ENCODE measurements around the gene GGT5.

Gene GGT5

DNA sequence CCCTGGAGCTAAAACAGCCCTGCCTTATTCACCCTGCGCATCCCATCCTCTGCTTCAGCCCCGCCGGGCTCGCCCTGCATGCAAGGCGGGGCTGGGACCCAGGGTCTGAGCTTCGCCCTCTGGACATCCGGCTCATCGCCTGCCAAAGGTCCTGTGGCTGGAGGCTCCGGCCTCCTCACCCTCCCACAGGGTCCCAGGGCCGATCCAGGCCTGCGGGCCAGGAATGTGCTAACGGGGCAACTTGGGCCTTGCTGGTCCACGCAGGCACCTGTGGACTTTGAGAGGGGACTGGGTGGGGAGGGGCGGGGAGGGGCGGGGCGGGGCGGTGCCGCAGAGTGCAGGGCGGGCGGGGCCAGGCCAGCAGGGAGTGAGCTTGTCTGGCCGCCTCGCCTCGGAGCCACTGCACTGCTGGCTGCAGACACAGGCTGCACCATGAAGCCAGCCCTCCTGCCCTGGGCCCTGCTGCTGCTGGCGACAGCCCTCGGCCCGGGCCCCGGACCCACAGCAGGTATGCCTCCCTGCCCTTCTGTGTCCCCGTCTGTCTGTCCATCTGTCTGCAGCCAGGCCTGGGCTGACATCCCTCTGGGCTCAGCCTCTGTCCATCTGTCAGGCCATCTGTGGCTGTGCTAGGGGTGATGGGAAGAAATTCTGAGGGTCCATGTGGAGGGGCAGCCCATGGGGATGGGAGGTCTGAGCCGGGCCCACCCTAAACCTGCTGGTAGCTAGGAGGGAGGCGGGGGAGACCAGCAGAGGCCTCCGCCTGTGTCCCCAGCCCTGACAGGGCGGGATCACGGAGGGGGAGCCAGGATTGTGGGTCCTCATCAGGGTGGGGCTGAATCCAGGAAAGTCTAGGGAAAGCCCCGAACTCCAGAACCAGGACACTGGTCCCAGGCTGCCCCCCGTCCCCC, 63.5 kb downstream of the GGT5 start, which contains the start of gene SUSD2:
SUSD2 (plus strand) TSS at position 400 of the 908 bp plus-strand sequence; CDS start at position 433, 33 bp downstream.
- no peaks in the 10 kb centered on the region for H3K9me3 Mint-ChIP-seq
- no peak for DNase-seq
- no peaks in the 10 kb centered on the region for H3K4me1 Mint-ChIP-seq (ENCODE audit: low read depth)
- H3K4me3 Mint-ChIP-seq, result no peak within 1 kb of the TSS
- peaks cover 19% of the 10 kb centered on the region for H3K36me3 Mint-ChIP-seq (ENCODE audit: low read depth)
- no peak within 1 kb of the TSS for H3K27ac Mint-ChIP-seq
- no peaks in the 10 kb centered on the region for H3K27me3 Mint-ChIP-seq

DNA sequence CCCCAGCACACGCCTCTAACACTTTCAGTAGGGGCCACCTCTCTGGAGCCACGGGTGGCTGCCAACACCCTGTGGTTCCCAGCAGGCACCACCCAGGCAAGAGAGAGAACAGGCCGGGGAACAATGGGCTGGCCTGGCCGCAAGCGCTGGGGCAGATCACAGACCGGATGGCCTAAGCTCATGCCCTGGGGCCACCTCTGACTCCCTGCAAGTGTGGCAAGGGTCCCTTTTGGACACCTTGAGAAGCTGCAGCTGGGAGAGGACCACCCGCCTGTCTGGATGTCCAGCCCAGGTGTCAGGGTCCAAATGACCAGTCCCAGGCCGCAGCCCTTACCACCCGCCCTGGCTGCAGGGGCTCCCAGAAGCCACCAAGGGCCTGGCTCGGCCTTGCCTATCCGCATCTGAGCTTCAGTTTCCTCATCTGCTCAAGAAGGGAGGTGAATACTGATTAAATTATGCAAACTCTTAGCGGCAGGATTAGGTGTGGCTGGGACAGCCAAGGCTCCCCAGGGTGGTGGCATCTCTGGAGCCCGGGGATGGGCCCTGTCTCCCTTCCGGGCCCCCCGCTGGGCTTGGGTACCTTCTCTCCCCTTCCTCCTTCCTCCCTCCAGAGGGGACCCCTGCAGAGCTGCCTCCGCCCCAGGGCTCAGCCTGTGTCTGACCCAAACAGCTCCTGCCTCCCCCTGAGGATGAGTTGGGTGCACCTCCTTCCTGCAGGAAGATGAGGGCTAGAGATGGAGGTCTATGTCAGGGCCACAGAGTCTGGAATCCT, 64.4 kb downstream of the GGT5 start:
- Mint-ChIP-seq H3K4me3 (no peak overlapping the region), H3K27ac (no peak overlapping the region), H3K9me3 (no peaks in the 10 kb centered on the region), H3K27me3 (no peaks in the 10 kb centered on the region), H3K36me3 (ENCODE audit: low read depth) (peaks cover 26% of the 10 kb centered on the region), H3K4me1 (ENCODE audit: low read depth) (no peaks in the 10 kb centered on the region)
- DNase-seq, result no peak

DNA sequence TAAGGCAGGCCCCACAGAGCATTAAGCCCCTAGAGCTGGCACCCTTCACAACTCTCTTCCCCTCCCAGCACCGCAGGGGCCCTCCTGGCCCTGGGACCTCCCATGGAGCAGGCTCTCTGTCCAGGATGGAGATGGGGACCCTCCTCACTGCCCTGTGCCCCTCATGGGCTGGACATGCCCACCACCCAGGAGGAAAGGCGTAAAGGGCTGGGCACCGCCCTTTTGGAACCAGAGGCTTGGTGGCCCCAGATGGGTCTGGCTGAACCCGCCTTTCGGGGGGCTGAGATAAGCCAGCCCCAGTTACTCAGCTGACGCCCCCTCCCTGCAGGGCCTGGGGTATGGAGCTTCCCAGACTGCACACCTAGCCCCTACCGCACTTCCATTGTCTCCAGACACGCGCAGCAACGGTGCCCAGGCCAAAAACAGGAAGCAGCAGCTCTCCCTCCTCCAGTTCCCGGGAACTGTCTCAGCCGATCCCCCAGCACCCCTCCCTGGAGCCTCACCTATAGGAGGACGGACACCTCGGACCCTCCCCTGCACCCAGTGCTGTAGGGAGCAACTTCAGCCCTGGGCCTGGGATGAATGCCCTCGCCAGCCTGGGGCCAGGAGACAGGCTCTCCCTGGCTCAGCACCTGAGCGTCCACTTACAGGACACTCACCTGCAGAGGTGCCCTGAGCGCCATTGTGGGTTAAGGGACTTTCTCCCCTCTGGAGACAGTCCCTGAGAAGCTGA, 65.2 kb downstream of the GGT5 start:
- H3K27me3 Mint-ChIP-seq, result no peaks in the 10 kb centered on the region
- no peaks in the 10 kb centered on the region for H3K9me3 Mint-ChIP-seq
- H3K4me3 Mint-ChIP-seq, result no peak overlapping the region
- peaks cover 34% of the 10 kb centered on the region for H3K36me3 Mint-ChIP-seq (ENCODE audit: low read depth)
- H3K4me1 Mint-ChIP-seq (ENCODE audit: low read depth), result no peaks in the 10 kb centered on the region
- DNase-seq, result no peak
- no peak overlapping the region for H3K27ac Mint-ChIP-seq

DNA sequence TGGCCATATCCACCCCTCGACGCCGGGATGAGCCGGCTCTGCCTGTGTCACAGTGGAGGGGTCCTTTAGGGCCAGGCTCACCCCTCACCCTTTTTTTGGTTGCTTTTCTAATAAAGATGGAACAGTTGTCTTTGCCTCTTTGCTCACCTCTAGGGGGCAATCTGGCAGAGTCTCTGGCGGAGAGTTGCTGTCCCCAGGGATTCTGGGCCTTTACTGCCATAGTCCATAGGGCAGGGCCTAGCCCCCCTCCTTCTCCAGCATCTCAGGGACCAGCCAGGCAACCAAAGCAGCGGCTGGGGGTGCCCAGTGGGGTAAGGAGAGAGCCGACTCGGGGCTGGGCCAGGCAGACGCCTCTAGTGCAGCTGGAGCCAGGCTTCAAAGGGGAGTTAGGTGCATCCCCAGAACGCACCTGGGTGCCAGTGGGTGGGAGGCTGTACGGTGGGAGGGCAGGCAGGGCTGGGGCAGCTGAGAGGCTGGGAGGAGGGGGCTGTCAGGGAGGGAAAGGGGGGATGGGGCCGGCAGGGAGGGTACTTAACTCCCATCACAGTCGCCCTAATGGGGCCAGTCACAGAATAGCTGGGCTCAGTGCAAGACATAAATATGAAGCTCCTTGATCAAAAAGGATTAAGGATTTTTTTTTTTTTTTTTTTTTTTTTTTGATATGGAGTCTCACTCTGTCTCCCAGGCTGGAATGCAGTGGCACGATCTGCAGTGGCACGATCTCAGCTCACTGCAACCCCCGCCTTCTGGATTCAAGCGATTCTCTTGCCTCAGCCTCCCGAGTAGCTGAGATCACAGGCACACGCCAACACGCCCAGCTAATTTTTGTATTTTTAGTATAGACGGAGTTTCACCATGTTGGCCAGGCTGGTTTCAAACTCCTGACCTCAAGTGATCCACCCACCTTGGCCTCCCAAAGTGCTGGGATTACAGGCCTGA, 66.1 kb downstream of the GGT5 start:
- H3K9me3 Mint-ChIP-seq, result no peaks in the 10 kb centered on the region
- no peaks in the 10 kb centered on the region for H3K4me1 Mint-ChIP-seq (ENCODE audit: low read depth)
- peak overlapping the region; percentile 40 for H3K27ac Mint-ChIP-seq
- no peaks in the 10 kb centered on the region for H3K27me3 Mint-ChIP-seq
- no peak overlapping the region for H3K4me3 Mint-ChIP-seq
- H3K36me3 Mint-ChIP-seq (ENCODE audit: low read depth), result peaks cover 37% of the 10 kb centered on the region
- DNase-seq, result no peak

DNA sequence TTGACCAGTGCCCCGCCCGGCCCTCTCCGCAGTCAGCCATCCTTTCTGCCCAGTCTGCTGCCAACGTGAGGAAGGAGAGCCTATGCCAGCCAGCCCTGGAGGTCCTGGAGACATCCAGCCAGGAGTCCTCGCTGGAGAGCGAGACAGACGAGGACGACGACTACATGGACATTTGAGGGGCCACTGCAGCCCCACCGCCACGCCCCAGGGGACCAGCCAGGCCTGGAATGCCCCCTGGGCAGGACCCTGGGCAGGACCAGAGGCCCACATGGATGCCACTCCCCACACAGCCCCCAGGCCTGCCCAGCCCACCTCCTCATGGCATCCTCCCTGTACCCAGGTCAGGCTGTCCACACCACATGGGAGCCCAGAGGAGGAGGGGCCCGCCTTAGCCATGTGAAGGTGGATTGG, 66.9 kb downstream of the GGT5 start:
- no peak for DNase-seq

DNA sequence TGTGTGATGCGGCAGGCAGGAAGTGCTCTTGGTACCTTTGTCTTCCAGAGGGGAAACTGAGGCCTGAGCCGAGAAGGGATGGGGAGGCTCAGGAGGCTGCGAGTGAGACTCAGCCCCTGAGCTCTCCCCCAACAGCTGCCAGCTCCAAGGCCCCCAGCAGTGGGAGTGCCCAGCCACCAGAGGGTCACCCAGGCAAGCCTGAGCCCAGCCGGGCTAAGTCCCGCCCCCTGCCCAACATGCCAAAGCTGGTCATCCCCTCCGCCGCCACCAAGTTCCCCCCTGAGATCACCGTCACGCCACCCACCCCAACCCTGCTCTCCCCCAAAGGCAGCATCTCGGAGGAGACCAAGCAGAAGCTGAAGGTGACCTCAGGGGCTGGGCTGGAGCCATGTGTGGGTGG, 67.4 kb downstream of the GGT5 start:
- no peaks in the 10 kb centered on the region for H3K9me3 Mint-ChIP-seq
- peak overlapping the region; percentile 29 for H3K27ac Mint-ChIP-seq
- H3K4me1 Mint-ChIP-seq (ENCODE audit: low read depth), result no peaks in the 10 kb centered on the region
- no peak for DNase-seq
- H3K4me3 Mint-ChIP-seq, result no peak overlapping the region
- H3K36me3 Mint-ChIP-seq (ENCODE audit: low read depth), result peaks cover 47% of the 10 kb centered on the region
- H3K27me3 Mint-ChIP-seq, result no peaks in the 10 kb centered on the region

More for the DNA sequence above, 66.9 kb downstream of the GGT5 start:
- Mint-ChIP-seq H3K27me3 (no peaks in the 10 kb centered on the region), H3K9me3 (no peaks in the 10 kb centered on the region), H3K4me3 (no peak overlapping the region), H3K4me1 (ENCODE audit: low read depth) (no peaks in the 10 kb centered on the region), H3K27ac (no peak overlapping the region), H3K36me3 (ENCODE audit: low read depth) (peaks cover 44% of the 10 kb centered on the region)

DNA sequence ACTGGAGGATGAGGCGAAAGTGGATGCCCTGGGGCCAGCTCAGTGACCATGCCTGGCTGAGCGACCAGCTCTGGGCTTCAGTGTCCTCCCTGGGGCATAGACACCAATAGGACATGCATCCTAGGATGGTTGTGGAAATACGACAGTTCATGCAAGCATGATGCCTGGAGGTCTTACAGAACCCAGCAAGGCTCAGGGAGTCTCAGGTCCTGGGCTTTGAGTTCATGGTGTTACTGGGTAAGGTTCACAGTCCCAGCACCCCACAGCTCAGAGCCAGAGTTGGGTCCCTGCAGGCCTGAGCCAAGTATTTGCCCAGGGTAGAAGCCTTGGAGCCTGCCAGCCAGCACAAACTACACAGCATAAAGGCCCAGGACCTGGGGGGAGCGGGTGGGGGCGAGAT, 67.8 kb downstream of the GGT5 start:
- DNase-seq, result no peak
- H3K36me3 Mint-ChIP-seq (ENCODE audit: low read depth), result peaks cover 51% of the 10 kb centered on the region
- no peaks in the 10 kb centered on the region for H3K9me3 Mint-ChIP-seq
- H3K27ac Mint-ChIP-seq, result peak overlapping the region; percentile 29
- no peak overlapping the region for H3K4me3 Mint-ChIP-seq
- no peaks in the 10 kb centered on the region for H3K4me1 Mint-ChIP-seq (ENCODE audit: low read depth)
- no peaks in the 10 kb centered on the region for H3K27me3 Mint-ChIP-seq

DNA sequence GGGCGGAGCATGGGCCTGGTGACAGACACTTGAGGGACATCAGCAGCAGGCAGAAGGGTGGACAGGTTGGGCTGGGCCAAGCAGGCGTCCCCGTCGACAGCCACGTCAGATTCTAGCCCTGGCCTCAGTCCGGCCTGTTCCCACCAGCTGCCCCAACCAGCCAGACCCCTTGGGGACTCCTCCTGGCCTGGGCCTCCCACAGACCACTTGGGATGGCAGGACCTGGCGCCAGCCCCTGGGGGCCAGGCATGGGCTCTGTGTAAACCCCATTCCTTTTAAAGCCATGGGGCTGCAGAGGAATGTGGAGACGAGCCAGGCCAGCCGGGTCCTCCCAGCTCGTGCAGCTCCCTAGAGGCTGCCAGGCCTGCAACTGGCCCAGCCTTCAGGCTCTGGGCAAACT, 68.3 kb downstream of the GGT5 start:
- no peak for DNase-seq
- no peaks in the 10 kb centered on the region for H3K4me1 Mint-ChIP-seq (ENCODE audit: low read depth)
- peaks cover 55% of the 10 kb centered on the region for H3K36me3 Mint-ChIP-seq (ENCODE audit: low read depth)
- no peaks in the 10 kb centered on the region for H3K27me3 Mint-ChIP-seq
- no peak overlapping the region for H3K27ac Mint-ChIP-seq
- H3K4me3 Mint-ChIP-seq, result no peak overlapping the region
- H3K9me3 Mint-ChIP-seq, result no peaks in the 10 kb centered on the region

DNA sequence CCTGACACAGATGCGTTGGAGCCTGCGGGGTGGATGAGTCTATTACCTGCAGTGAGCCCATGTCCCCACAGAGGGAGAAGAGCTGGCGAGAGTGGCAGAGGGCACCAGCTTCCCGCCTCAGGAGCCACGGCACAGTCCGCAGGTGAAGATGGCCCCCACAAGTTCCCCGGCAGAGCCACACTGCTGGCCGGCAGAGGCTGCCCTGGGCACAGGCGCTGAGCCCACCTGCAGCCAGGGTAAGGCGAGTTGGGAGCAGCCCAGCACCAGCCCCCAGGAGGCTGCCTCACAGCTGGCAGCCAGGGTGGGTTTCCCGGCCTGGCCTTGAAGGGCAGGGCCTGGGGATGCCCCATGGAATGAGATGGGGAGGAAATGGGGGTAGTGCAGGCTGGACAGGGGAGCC, 68.8 kb downstream of the GGT5 start:
- H3K9me3 Mint-ChIP-seq, result no peaks in the 10 kb centered on the region
- DNase-seq, result no peak
- H3K36me3 Mint-ChIP-seq (ENCODE audit: low read depth), result peaks cover 58% of the 10 kb centered on the region
- no peaks in the 10 kb centered on the region for H3K4me1 Mint-ChIP-seq (ENCODE audit: low read depth)
- peak overlapping the region; percentile 47 for H3K27ac Mint-ChIP-seq
- no peak overlapping the region for H3K4me3 Mint-ChIP-seq
- H3K27me3 Mint-ChIP-seq, result no peaks in the 10 kb centered on the region

DNA sequence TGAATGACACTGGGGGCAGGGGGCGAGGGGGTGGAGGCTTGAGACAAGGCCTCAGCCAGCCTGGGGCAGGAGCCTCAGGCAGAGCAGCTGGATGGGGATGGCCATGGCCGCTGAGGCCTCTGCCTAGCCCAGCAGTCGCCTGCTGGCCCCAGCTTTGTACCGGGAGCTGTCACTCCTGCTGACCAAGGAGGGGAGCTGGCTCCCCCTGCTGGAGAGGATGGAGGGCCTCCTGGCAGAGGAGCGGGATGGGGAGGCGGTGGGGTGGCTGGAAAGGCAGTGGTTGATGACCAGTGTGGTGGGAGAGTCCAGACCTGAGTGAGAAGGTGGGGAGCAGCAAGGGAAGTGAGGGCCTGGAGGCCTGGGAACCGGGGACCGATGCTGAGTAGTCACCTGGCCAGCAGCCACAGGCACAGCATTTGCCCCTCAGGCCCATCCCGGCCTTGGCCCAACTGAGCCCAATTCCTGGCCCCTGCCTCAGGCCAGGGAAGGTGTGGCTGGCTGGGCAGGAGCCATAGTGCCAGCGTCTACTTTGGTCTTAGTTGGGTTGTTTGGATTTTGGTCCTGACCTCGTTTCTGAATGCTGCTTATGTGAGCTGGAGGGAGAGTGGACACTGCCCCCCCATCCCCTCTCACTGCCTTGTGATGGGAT, 69.6 kb downstream of the GGT5 start:
- no peaks in the 10 kb centered on the region for H3K27me3 Mint-ChIP-seq
- no peaks in the 10 kb centered on the region for H3K9me3 Mint-ChIP-seq
- H3K27ac Mint-ChIP-seq, result peak overlapping the region; percentile 60
- peaks cover 62% of the 10 kb centered on the region for H3K36me3 Mint-ChIP-seq (ENCODE audit: low read depth)
- peak; percentile 73 for DNase-seq
- no peak overlapping the region for H3K4me3 Mint-ChIP-seq
- no peaks in the 10 kb centered on the region for H3K4me1 Mint-ChIP-seq (ENCODE audit: low read depth)

- Mint-ChIP-seq H3K27ac (peak overlapping the region; percentile 59), H3K27me3 (no peaks in the 10 kb centered on the region), H3K4me3 (no peak overlapping the region), H3K36me3 (ENCODE audit: low read depth) (peaks cover 69% of the 10 kb centered on the region), H3K4me1 (ENCODE audit: low read depth) (peaks cover 13% of the 10 kb centered on the region), H3K9me3 (no peaks in the 10 kb centered on the region)
- no peak for DNase-seq
Measured at GRCh38 chr22:24171822-24172221, 73.1 kb downstream of the GGT5 start.

DNA sequence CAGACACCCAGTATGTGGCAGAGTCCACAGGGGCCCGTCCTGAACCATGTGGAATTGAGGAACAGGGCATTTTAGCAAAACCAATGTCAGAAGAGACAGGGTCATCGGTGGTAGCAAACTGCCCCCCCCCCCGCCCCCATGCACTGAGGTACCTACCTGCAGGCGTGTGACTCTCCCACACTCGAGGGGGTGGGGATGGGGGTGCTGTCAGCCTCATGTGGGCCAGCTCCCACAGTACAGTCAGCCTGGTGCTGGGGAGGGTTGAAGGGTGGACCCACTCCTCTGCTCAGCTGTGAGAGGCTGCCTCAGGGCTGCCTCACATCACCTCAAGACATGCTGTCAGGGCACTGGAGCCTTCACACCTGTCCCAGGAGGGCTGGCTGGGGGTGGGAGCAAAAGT, 74.2 kb downstream of the GGT5 start:
- peaks cover 68% of the 10 kb centered on the region for H3K36me3 Mint-ChIP-seq (ENCODE audit: low read depth)
- peaks cover 13% of the 10 kb centered on the region for H3K4me1 Mint-ChIP-seq (ENCODE audit: low read depth)
- no peaks in the 10 kb centered on the region for H3K27me3 Mint-ChIP-seq
- no peak for DNase-seq
- peak overlapping the region; percentile 26 for H3K27ac Mint-ChIP-seq
- no peak overlapping the region for H3K4me3 Mint-ChIP-seq
- no peaks in the 10 kb centered on the region for H3K9me3 Mint-ChIP-seq

DNA sequence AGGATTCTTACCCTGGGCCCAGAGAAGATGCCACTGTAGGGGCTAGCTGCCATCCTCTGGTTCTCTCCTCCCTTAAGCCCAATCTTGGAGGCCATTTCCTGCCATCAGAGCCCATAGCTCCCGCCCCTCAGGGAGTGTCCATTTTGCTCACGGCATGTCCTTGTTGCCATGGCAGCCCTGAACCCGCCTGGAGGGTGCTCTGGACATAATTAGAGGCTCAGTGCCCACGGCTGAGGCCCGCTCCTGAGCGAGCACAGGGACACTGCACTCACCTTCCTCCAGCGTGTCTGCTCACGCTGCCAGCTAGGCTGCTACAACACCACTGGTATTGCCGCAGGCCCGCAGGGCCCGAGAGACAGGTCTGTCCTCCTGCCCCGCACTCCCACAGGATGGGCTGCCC, 74.7 kb downstream of the GGT5 start:
- Mint-ChIP-seq H3K27ac (peak overlapping the region; percentile 26), H3K4me1 (ENCODE audit: low read depth) (peaks cover 13% of the 10 kb centered on the region), H3K4me3 (no peak overlapping the region), H3K9me3 (no peaks in the 10 kb centered on the region), H3K36me3 (ENCODE audit: low read depth) (peaks cover 69% of the 10 kb centered on the region), H3K27me3 (no peaks in the 10 kb centered on the region)
- no peak for DNase-seq
